Measurements from ENCODE around the gene PTMA. TPM values are rescaled to one million over a fixed set of nuclear protein-coding genes. Genes with fewer than 3 reads are reported as not detected.
A peak's percentile ranks its signal among the peaks of the same experiment; 100 is the strongest.
"Not testable (repeated sequence)": the region's sequence is repeated elsewhere in the genome, so short reads cannot be mapped to it uniquely, and the experiment has no call there.

Gene PTMA
- total RNA-seq, 1 experiment from 2014 or later = 1,260 TPM

GRCh38 chr2:231709981-231710798 is 1.9 kb downstream of the PTMA start:
- Histone ChIP-seq H3K4me1 (replicated peaks; ENCODE audit: insufficient read depth) (peaks cover 28% of the 10 kb centered on the region), H3K27me3 (ENCODE audit: insufficient read depth, low read depth) (no peaks in the 10 kb centered on the region), H3K4me3 (peak overlapping the region; percentile 100), H3K4me2 (peak overlapping the region; percentile 97), H3F3A (ENCODE audit: insufficient read depth, low read depth) (peaks cover 58% of the 10 kb centered on the region), H3K79me2 (ENCODE audit: low read depth) (peaks cover 58% of the 10 kb centered on the region), H3K9me3 (ENCODE audit: insufficient read depth, low read depth) (no peaks in the 10 kb centered on the region), H3K36me3 (ENCODE audit: low read depth) (peaks cover 18% of the 10 kb centered on the region), H4K20me1 (ENCODE audit: insufficient read depth) (peaks cover 35% of the 10 kb centered on the region), H2AFZ (no peak overlapping the region), H3K9me2 (ENCODE audit: insufficient read depth) (no peaks in the 10 kb centered on the region), H3K27ac (peak overlapping the region; percentile 76)
- no TSS peak for BruUV-seq (replicated peaks)
- CTCF ChIA-PET = interaction anchor here (0.6 kb wide), 1 partner anchor 44 kb away, joined by 10 read pairs; no protein-coding TSS in a partner anchor
- DNase-seq = peak; percentile 63 to 91
- no peak for TF ChIP-seq EZH2 (IDR thresholded peaks at IDR 0.05; ENCODE audit: low read depth)
- intact Hi-C loops (cut with micrococcal nuclease; ENCODE audit: unreplicated experiment) = loop anchor here (2.0 to 10.0 kb wide), 2 partner anchors 67 to 245 kb away; partner anchors contain the start of gene NCL
- POLR2A ChIA-PET (ENCODE audit: unreplicated experiment) = interaction anchor here (0.5 kb wide), 1 partner anchor 688 kb away, joined by 7 read pairs; no protein-coding TSS in a partner anchor

GRCh38 chr2:231710799-231711676 is 2.7 kb downstream of the PTMA start:
- Histone ChIP-seq H3K79me2 (ENCODE audit: low read depth) (peaks cover 50% of the 10 kb centered on the region), H4K20me1 (ENCODE audit: insufficient read depth) (peaks cover 35% of the 10 kb centered on the region), H3K4me2 (peak overlapping the region; percentile 97), H2AFZ (no peak overlapping the region), H3K36me3 (ENCODE audit: low read depth) (peaks cover 18% of the 10 kb centered on the region), H3K27ac (peak overlapping the region; percentile 46), H3K9me2 (ENCODE audit: insufficient read depth) (no peaks in the 10 kb centered on the region), H3F3A (ENCODE audit: insufficient read depth, low read depth) (peaks cover 51% of the 10 kb centered on the region), H3K4me3 (peak overlapping the region; percentile 100), H3K9me3 (ENCODE audit: insufficient read depth, low read depth) (no peaks in the 10 kb centered on the region), H3K27me3 (ENCODE audit: insufficient read depth, low read depth) (no peaks in the 10 kb centered on the region), H3K4me1 (replicated peaks; ENCODE audit: insufficient read depth) (peaks cover 20% of the 10 kb centered on the region)
- intact Hi-C loops (cut with micrococcal nuclease; ENCODE audit: unreplicated experiment) = loop anchor here (10.0 kb wide), 1 partner anchor 246 kb away; the partner anchor contains the start of gene NCL
- peak in 1 of 2 experiments; percentile 27 for DNase-seq
- ChIA-PET POLR2A (ENCODE audit: unreplicated experiment) (no interaction called here), CTCF (no interaction called here)
- TF ChIP-seq EZH2 (IDR thresholded peaks at IDR 0.05; ENCODE audit: low read depth) (no peak), CTCF (conservative IDR thresholded peaks at IDR 0.05) (no peak)
- BruUV-seq (replicated peaks) = no TSS peak

- Histone ChIP-seq H4K20me1 (ENCODE audit: insufficient read depth) (peaks cover 35% of the 10 kb centered on the region), H3K9me2 (ENCODE audit: insufficient read depth) (no peaks in the 10 kb centered on the region), H3K9me3 (ENCODE audit: insufficient read depth, low read depth) (no peaks in the 10 kb centered on the region), H3K79me2 (ENCODE audit: low read depth) (peaks cover 48% of the 10 kb centered on the region), H3K4me3 (peak overlapping the region; percentile 100), H3K4me1 (replicated peaks; ENCODE audit: insufficient read depth) (peaks cover 18% of the 10 kb centered on the region), H3K36me3 (ENCODE audit: low read depth) (peaks cover 18% of the 10 kb centered on the region), H2AFZ (no peak overlapping the region), H3K4me2 (peak overlapping the region; percentile 97), H3F3A (ENCODE audit: insufficient read depth, low read depth) (peaks cover 50% of the 10 kb centered on the region), H3K27ac (peak overlapping the region; percentile 46), H3K27me3 (ENCODE audit: insufficient read depth, low read depth) (no peaks in the 10 kb centered on the region)
- ChIA-PET POLR2A (ENCODE audit: unreplicated experiment) (no interaction called here), CTCF (no interaction called here)
- DNase-seq = no peak
- BruUV-seq (replicated peaks) = no TSS peak
- TF ChIP-seq CTCF (conservative IDR thresholded peaks at IDR 0.05) (no peak), EZH2 (IDR thresholded peaks at IDR 0.05; ENCODE audit: low read depth) (no peak)
- intact Hi-C loops (cut with micrococcal nuclease; ENCODE audit: unreplicated experiment) = loop anchor here (10.0 kb wide), 1 partner anchor 247 kb away; the partner anchor contains the start of gene NCL
Measured at GRCh38 chr2:231711677-231712450, 3.5 kb downstream of the PTMA start.

GRCh38 chr2:231712451-231713021 is 4.2 kb downstream of the PTMA start:
- H3K27ac ChIP-seq = peak overlapping the region; percentile 46; the same call in 1 of the 2 replicates
- H3K79me2 ChIP-seq (ENCODE audit: low read depth) = peaks cover 48% of the 10 kb centered on the region
- H3K27me3 ChIP-seq (ENCODE audit: insufficient read depth, low read depth); H2AFZ ChIP-seq; CTCF ChIA-PET; H3K4me3 ChIP-seq; POLR2A ChIA-PET (ENCODE audit: unreplicated experiment); H3K9me3 ChIP-seq (ENCODE audit: insufficient read depth, low read depth); DNase-seq; H3K9me2 ChIP-seq (ENCODE audit: insufficient read depth): not testable (repeated sequence)
- peaks cover 53% of the 10 kb centered on the region for H3F3A ChIP-seq (ENCODE audit: insufficient read depth, low read depth)
- BruUV-seq (replicated peaks) = TSS peak; percentile 20
- H3K4me2 ChIP-seq = peak overlapping the region; percentile 97
- peaks cover 35% of the 10 kb centered on the region for H4K20me1 ChIP-seq (ENCODE audit: insufficient read depth)
- H3K4me1 ChIP-seq (replicated peaks; ENCODE audit: insufficient read depth) = peaks cover 23% of the 10 kb centered on the region
- intact Hi-C loops (cut with micrococcal nuclease; ENCODE audit: unreplicated experiment) = loop anchor here (10.0 kb wide), 1 partner anchor 248 kb away; the partner anchor contains the start of gene NCL
- peaks cover 18% of the 10 kb centered on the region for H3K36me3 ChIP-seq (ENCODE audit: low read depth)
